WTC11 (cell line): Measurements from ENCODE around the gene CYP11A1. TPM values are rescaled to one million over a fixed set of nuclear protein-coding genes. Genes with fewer than 3 reads are reported as not detected.

Source experiments
- ATAC-seq: fragments of 200-7000 bp; cut with Tn5 transposase; 2 replicates; pipeline ENCODE4 v1.10.0; 2021; ENCODE audit warnings: mild to moderate bottlenecking, moderate library complexity
- CTCF ChIA-PET: fragments of 300-600 bp; sonication (Branson Sonifier 250); formaldehyde crosslinking; loops from one replicate; lab custom pipeline; 2021; ENCODE audit warnings: antibody characterized with exemption; lab: Charles Lee
- POLR2A ChIA-PET: fragments of 350-600 bp; sonication (Branson Sonifier 250); formaldehyde crosslinking; loops from one replicate; lab custom pipeline; 2021; ENCODE audit warnings: antibody characterized with exemption; lab: Charles Lee
- DNase-seq: peaks from one replicate; pipeline ENCODE4 v3.0.0; 2021; ENCODE audit warnings: low spot score
- H3K27ac Mint-ChIP-seq: 2 replicates; pipeline ENCODE4 v1.8.0; 2021; ENCODE audit warnings: mixed read lengths
- H3K27me3 Mint-ChIP-seq: 2 replicates; pipeline ENCODE4 v1.8.0; 2021; ENCODE audit warnings: low read depth, mild to moderate bottlenecking, moderate library complexity, mixed read lengths
- H3K36me3 Mint-ChIP-seq: 2 replicates; pipeline ENCODE4 v1.8.0; 2021; ENCODE audit warnings: mixed read lengths
- H3K4me1 Mint-ChIP-seq: 2 replicates; pipeline ENCODE4 v1.8.0; 2022; ENCODE audit warnings: mixed read lengths
- H3K4me3 Mint-ChIP-seq: 2 replicates; pipeline ENCODE4 v1.8.0; 2021; ENCODE audit warnings: mild to moderate bottlenecking, moderate library complexity, mixed read lengths
- H3K9me3 Mint-ChIP-seq: 2 replicates; pipeline ENCODE4 v1.8.0; 2021; ENCODE audit warnings: mixed read lengths
- ATF2 ChIP-seq: sonication (generic); formaldehyde crosslinking; IDR thresholded peaks from 2 replicates; pipeline ENCODE4 v1.8.1; 2022; ENCODE audit warnings: low read depth, missing genetic modification reagents, borderline replicate concordance
- CBFB ChIP-seq: sonication (generic); formaldehyde crosslinking; IDR thresholded peaks from 2 replicates; pipeline ENCODE4 v1.8.1; 2022; ENCODE audit warnings: mild to moderate bottlenecking, low read depth, missing genetic modification reagents
- ELF4 ChIP-seq: sonication (generic); formaldehyde crosslinking; IDR thresholded peaks from 2 replicates; pipeline ENCODE4 v1.8.1; 2022; ENCODE audit warnings: low read depth, mild to moderate bottlenecking, moderate library complexity, missing genetic modification reagents
- FOXK1 ChIP-seq: sonication (generic); formaldehyde crosslinking; IDR thresholded peaks from 2 replicates; pipeline ENCODE4 v1.8.0; 2022; ENCODE audit warnings: mild to moderate bottlenecking, moderate library complexity, missing genetic modification reagents
- GRHL2 ChIP-seq: fragments of 250-450 bp; sonication (Bioruptor Pico); IDR thresholded peaks from 2 replicates; pipeline ENCODE4 v1.8.0; 2022; ENCODE audit warnings: mild to moderate bottlenecking, moderate library complexity; ENCODE audit not compliant: insufficient replicate concordance, severe bottlenecking
- KAT7 ChIP-seq: sonication (generic); formaldehyde crosslinking; IDR thresholded peaks from 2 replicates; pipeline ENCODE4 v1.8.1; 2023; ENCODE audit warnings: missing genetic modification reagents, mild to moderate bottlenecking, borderline replicate concordance
- MXD4 ChIP-seq: fragments of 250-450 bp; sonication (Bioruptor Pico); IDR thresholded peaks from 2 replicates; pipeline ENCODE4 v1.8.0; 2021; ENCODE audit warnings: mild to moderate bottlenecking, moderate library complexity, borderline replicate concordance
- NFATC4 ChIP-seq: fragments of 250-450 bp; sonication (Bioruptor Pico); IDR thresholded peaks from 2 replicates; pipeline ENCODE4 v1.9.0; 2021; ENCODE audit warnings: mild to moderate bottlenecking
- OVOL2 ChIP-seq: fragments of 250-450 bp; sonication (Bioruptor Pico); IDR thresholded peaks from 2 replicates; pipeline ENCODE4 v1.9.0; 2021; ENCODE audit warnings: mild to moderate bottlenecking, borderline replicate concordance
- TEAD4 ChIP-seq: sonication (generic); formaldehyde crosslinking; IDR thresholded peaks from 2 replicates; pipeline ENCODE4 v1.8.0; 2022; ENCODE audit warnings: mild to moderate bottlenecking, missing genetic modification reagents
- USF2 ChIP-seq: sonication (generic); formaldehyde crosslinking; IDR thresholded peaks from 2 replicates; pipeline ENCODE4 v1.8.1; 2023; ENCODE audit warnings: mild to moderate bottlenecking, missing genetic modification reagents, moderate library complexity
- ZBTB43 ChIP-seq: sonication (generic); formaldehyde crosslinking; IDR thresholded peaks from 2 replicates; pipeline ENCODE4 v1.8.1; 2023; ENCODE audit warnings: mild to moderate bottlenecking, missing genetic modification reagents
- ZNF232 ChIP-seq: sonication (generic); formaldehyde crosslinking; IDR thresholded peaks from 2 replicates; pipeline ENCODE4 v1.8.0; 2022; ENCODE audit warnings: mild to moderate bottlenecking, missing genetic modification reagents
- ZNF263 ChIP-seq: sonication (generic); formaldehyde crosslinking; IDR thresholded peaks from 2 replicates; pipeline ENCODE4 v1.8.1; 2022; ENCODE audit warnings: low read depth, mild to moderate bottlenecking, moderate library complexity, missing genetic modification reagents
- ZNF532 ChIP-seq: fragments of 250-450 bp; sonication (Bioruptor Pico); IDR thresholded peaks from 2 replicates; pipeline ENCODE4 v1.9.0; 2021; ENCODE audit warnings: mild to moderate bottlenecking, borderline replicate concordance
- total RNA-seq: library from RNA; stranded (reverse); gene quantifications from 3 replicates; pipeline ENCODE4 v1.2.3, GENCODE V29; 2021
- TF ChIP-seq, protein P1 (sequence below): fragments of 200-600 bp; IDR thresholded peaks from 2 replicates; pipeline ENCODE4 v1.8.0; 2022; ENCODE audit warnings: antibody characterized with exemption
- TF ChIP-seq, protein P2 (sequence below): sonication (generic); formaldehyde crosslinking; IDR thresholded peaks from 2 replicates; pipeline ENCODE4 v1.8.0; 2022; ENCODE audit warnings: mild to moderate bottlenecking, missing genetic modification reagents

The CYP11A1 gene
- total RNA-seq, 1 experiment from 2014 or later: 3.4 TPM

- TF ChIP-seq ATF2 (CRISPR knock-in tag) (no peak), OVOL2 (no peak), NFATC4 (CRISPR knock-in tag) (no peak), MXD4 (no peak), USF2 (CRISPR knock-in tag) (no peak), FOXK1 (no peak), ZNF263 (no peak)
- TF ChIP-seq, protein P1, sequence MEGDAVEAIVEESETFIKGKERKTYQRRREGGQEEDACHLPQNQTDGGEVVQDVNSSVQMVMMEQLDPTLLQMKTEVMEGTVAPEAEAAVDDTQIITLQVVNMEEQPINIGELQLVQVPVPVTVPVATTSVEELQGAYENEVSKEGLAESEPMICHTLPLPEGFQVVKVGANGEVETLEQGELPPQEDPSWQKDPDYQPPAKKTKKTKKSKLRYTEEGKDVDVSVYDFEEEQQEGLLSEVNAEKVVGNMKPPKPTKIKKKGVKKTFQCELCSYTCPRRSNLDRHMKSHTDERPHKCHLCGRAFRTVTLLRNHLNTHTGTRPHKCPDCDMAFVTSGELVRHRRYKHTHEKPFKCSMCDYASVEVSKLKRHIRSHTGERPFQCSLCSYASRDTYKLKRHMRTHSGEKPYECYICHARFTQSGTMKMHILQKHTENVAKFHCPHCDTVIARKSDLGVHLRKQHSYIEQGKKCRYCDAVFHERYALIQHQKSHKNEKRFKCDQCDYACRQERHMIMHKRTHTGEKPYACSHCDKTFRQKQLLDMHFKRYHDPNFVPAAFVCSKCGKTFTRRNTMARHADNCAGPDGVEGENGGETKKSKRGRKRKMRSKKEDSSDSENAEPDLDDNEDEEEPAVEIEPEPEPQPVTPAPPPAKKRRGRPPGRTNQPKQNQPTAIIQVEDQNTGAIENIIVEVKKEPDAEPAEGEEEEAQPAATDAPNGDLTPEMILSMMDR: no peak
Measured at GRCh38 chr15:74406517-74406916, 39.1 kb upstream of the CYP11A1 start (continued).

- no peaks in the 10 kb centered on the region; the same call in 1 of the 2 replicates for H3K27me3 Mint-ChIP-seq
- TF ChIP-seq ELF4 (CRISPR knock-in tag) (no peak), OVOL2 (no peak), CBFB (no peak), GRHL2 (CRISPR knock-in tag) (no peak), ZNF232 (CRISPR knock-in tag) (no peak), ZNF263 (no peak), KAT7 (CRISPR knock-in tag) (no peak), ZNF532 (no peak), ZBTB43 (CRISPR knock-in tag) (no peak), TEAD4 (CRISPR knock-in tag) (no peak), NFATC4 (CRISPR knock-in tag) (no peak), USF2 (CRISPR knock-in tag) (no peak)
- TF ChIP-seq, protein P2, sequence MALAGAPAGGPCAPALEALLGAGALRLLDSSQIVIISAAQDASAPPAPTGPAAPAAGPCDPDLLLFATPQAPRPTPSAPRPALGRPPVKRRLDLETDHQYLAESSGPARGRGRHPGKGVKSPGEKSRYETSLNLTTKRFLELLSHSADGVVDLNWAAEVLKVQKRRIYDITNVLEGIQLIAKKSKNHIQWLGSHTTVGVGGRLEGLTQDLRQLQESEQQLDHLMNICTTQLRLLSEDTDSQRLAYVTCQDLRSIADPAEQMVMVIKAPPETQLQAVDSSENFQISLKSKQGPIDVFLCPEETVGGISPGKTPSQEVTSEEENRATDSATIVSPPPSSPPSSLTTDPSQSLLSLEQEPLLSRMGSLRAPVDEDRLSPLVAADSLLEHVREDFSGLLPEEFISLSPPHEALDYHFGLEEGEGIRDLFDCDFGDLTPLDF (CRISPR knock-in tag): no peak
- TF ChIP-seq, all 79 proteins: peak for 0
- no peak overlapping the region for H3K27ac Mint-ChIP-seq
- H3K4me3 Mint-ChIP-seq: no peak overlapping the region
- H3K9me3 Mint-ChIP-seq: no peaks in the 10 kb centered on the region
- ChIA-PET CTCF (interaction anchor here (1.2 kb wide), 1 partner anchor 23 kb away, joined by 4 read pairs; no protein-coding TSS in a partner anchor), POLR2A (no interaction called here)
- ATAC-seq (no peak), DNase-seq (no peak)
- H3K4me1 Mint-ChIP-seq: peaks cover 9% of the 10 kb centered on the region
- no peaks in the 10 kb centered on the region for H3K36me3 Mint-ChIP-seq
Measured at GRCh38 chr15:74405823-74406222, 38.4 kb upstream of the CYP11A1 start.
